IMR-90 (cell line): ENCODE results near the gene IGFL3.

Experiments
- CTCF ChIP-seq: conservative IDR thresholded peaks from 2 replicates; pipeline ENCODE4 v1.5.1; 2012; ENCODE audit warnings: mild to moderate bottlenecking, low read depth, low read length, improper control_type of control experiment
- MAFK ChIP-seq: IDR thresholded peaks from 2 replicates; pipeline ENCODE4 v1.6.1; 2012; ENCODE audit warnings: low read depth, low read length, improper control_type of control experiment
- MXI1 ChIP-seq: IDR thresholded peaks from 2 replicates; pipeline ENCODE4 v1.6.1; 2012; ENCODE audit warnings: low read depth, mild to moderate bottlenecking, low read length, moderate library complexity, borderline replicate concordance
- RAD21 ChIP-seq: IDR thresholded peaks from 2 replicates; pipeline ENCODE4 v1.6.1; 2012; ENCODE audit warnings: low read length, improper control_type of control experiment
- SMC3 ChIP-seq: fragments of 150-350 bp; IDR thresholded peaks from 2 replicates; pipeline ENCODE4 v1.6.1; 2016; ENCODE audit warnings: low read depth, mild to moderate bottlenecking, antibody characterized with exemption, low read length, moderate library complexity

GRCh38 chr19:46124638-46125115, at the start of gene IGFL3:
- TF ChIP-seq SMC3: no peak
- TF ChIP-seq CTCF: no peak
- no peak for TF ChIP-seq RAD21
- TF ChIP-seq MAFK: no peak
- TF ChIP-seq MXI1: no peak
